Esophagus muscularis mucosa (tissue), 4 donors: ENCODE results near the gene APP.

Experiments used
- CTCF ChIP-seq, 3 experiments: fragments of 200-600 bp in 2 of 3; fragments of 450-650 bp in 1 of 3; sonication (generic) in 2 of 3; IDR thresholded peaks; one replicate each; pipeline ENCODE4 v1.5.1; 2017 to 2019; ENCODE audit warnings: antibody characterized with exemption in 3 of 3, mild to moderate bottlenecking in 2 of 3, moderate library complexity in 1 of 3
- EP300 ChIP-seq: sonication (generic); formaldehyde crosslinking; IDR thresholded peaks from one replicate; pipeline ENCODE4 v1.6.1; 2017; ENCODE audit warnings: antibody characterized with exemption
- POLR2A ChIP-seq: fragments of 450-650 bp; IDR thresholded peaks from one replicate; pipeline ENCODE4 v1.6.1; 2017; ENCODE audit warnings: antibody characterized with exemption, moderate library complexity, mild to moderate bottlenecking, low read depth
- POLR2AphosphoS5 ChIP-seq, 2 donors: sonication (generic); formaldehyde crosslinking; IDR thresholded peaks; one replicate each; pipeline ENCODE4 v1.6.1; 2017; ENCODE audit warnings: antibody characterized with exemption in 2 of 2

- no peak for TF ChIP-seq CTCF (IDR thresholded peaks at IDR 0.05)
- TF ChIP-seq POLR2A = no peak
- no peak for TF ChIP-seq POLR2AphosphoS5 (IDR thresholded peaks at IDR 0.05)
- no peak for TF ChIP-seq EP300
These were observed 292.2 kb downstream of the APP start for GRCh38 chr21:25878344-25878743.
